ENCODE data around the gene WNT4.

GRCh38 chr1:22115286-22115685 lies 27.6 kb downstream of the WNT4 start:
- TF ChIP-seq PATZ1 (CRISPR knock-in tag; IDR thresholded peaks at IDR 0.05; ENCODE audit: borderline replicate concordance) (no peak), RARB (CRISPR knock-in tag; IDR thresholded peaks at IDR 0.05) (no peak), ZFP30 (CRISPR knock-in tag; IDR thresholded peaks at IDR 0.05) (no peak), POU6F1 (CRISPR knock-in tag; IDR thresholded peaks at IDR 0.05; ENCODE audit: borderline replicate concordance, low read depth) (no peak), TOX (CRISPR knock-in tag; IDR thresholded peaks at IDR 0.05; ENCODE audit: borderline replicate concordance) (no peak), ESRRG (CRISPR knock-in tag; IDR thresholded peaks at IDR 0.05) (no peak), GLIS3 (CRISPR knock-in tag; IDR thresholded peaks at IDR 0.05) (no peak), CREB5 (CRISPR knock-in tag; IDR thresholded peaks at IDR 0.05; ENCODE audit: low read depth) (no peak), BACH2 (CRISPR knock-in tag; IDR thresholded peaks at IDR 0.05; ENCODE audit: borderline replicate concordance) (no peak), OSR1 (CRISPR knock-in tag; IDR thresholded peaks at IDR 0.05) (no peak), ZFP3 (CRISPR knock-in tag; IDR thresholded peaks at IDR 0.05) (no peak), SNAI2 (CRISPR knock-in tag; IDR thresholded peaks at IDR 0.05) (no peak)

Measured in SK-N-SH treated with all-trans-retinoic acid at 6 μM for 48 hours (cell line).